Sigmoid colon (tissue), 4 donors: Measurements from ENCODE around the gene FGD1.

Experiments used
- EP300 ChIP-seq, 4 donors: sonication (generic); formaldehyde crosslinking; IDR thresholded peaks; one replicate each; pipeline ENCODE4 v1.6.1; 2017; ENCODE audit warnings: antibody characterized with exemption in 4 of 4
- POLR2A ChIP-seq, 2 donors: fragments of 450-650 bp; IDR thresholded peaks; one replicate each; pipeline ENCODE4 v1.6.1; 2016; ENCODE audit warnings: antibody characterized with exemption in 2 of 2, mild to moderate bottlenecking in 2 of 2, moderate library complexity in 2 of 2
- POLR2AphosphoS5 ChIP-seq, 4 donors: sonication (generic); formaldehyde crosslinking; IDR thresholded peaks; one replicate each; pipeline ENCODE4 v1.6.1; 2017; ENCODE audit warnings: antibody characterized with exemption in 4 of 4
- TF ChIP-seq, protein P1 (sequence below), 4 experiments: fragments of 450-650 bp in 3 of 4; fragments of 200-600 bp in 1 of 4; IDR thresholded peaks; one replicate each; pipeline ENCODE4 v1.5.1; 2016 to 2019; ENCODE audit warnings: antibody characterized with exemption in 4 of 4, mild to moderate bottlenecking in 3 of 4, moderate library complexity in 2 of 4

DNA sequence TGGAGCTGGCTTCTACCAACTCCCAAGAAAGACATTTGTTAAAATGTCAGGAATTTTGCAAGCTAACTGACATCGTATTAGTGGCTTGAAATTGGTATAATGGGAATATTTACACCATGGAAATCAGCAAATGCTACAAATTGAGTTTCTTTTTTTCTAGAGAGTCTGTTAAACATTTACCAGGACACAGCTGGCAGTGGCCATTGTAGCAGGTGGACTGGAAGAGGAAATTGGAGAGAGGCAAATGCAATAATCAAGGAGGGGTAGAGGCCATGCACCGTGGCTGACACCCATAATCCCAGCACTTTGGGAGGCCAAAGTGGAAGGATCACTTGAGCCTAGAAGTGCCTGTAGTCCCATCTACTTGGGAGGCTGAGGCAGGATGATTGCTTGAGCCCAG, 88.8 kb downstream of the FGD1 start:
- TF ChIP-seq, protein P1, sequence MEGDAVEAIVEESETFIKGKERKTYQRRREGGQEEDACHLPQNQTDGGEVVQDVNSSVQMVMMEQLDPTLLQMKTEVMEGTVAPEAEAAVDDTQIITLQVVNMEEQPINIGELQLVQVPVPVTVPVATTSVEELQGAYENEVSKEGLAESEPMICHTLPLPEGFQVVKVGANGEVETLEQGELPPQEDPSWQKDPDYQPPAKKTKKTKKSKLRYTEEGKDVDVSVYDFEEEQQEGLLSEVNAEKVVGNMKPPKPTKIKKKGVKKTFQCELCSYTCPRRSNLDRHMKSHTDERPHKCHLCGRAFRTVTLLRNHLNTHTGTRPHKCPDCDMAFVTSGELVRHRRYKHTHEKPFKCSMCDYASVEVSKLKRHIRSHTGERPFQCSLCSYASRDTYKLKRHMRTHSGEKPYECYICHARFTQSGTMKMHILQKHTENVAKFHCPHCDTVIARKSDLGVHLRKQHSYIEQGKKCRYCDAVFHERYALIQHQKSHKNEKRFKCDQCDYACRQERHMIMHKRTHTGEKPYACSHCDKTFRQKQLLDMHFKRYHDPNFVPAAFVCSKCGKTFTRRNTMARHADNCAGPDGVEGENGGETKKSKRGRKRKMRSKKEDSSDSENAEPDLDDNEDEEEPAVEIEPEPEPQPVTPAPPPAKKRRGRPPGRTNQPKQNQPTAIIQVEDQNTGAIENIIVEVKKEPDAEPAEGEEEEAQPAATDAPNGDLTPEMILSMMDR (IDR thresholded peaks at IDR 0.05) = no peak
- no peak for TF ChIP-seq POLR2A (IDR thresholded peaks at IDR 0.05)
- no peak for TF ChIP-seq EP300 (IDR thresholded peaks at IDR 0.05)
- TF ChIP-seq POLR2AphosphoS5 (IDR thresholded peaks at IDR 0.05) = no peak
